Glomerular visceral epithelial cell (primary cell): Measurements from ENCODE around the gene FCHO1.

Experiments used
- DNase-seq: peaks from one replicate; pipeline ENCODE4 v3.0.0-alpha.2; 2016; ENCODE audit errors: extremely low spot score

FCHO1 gene

DNA sequence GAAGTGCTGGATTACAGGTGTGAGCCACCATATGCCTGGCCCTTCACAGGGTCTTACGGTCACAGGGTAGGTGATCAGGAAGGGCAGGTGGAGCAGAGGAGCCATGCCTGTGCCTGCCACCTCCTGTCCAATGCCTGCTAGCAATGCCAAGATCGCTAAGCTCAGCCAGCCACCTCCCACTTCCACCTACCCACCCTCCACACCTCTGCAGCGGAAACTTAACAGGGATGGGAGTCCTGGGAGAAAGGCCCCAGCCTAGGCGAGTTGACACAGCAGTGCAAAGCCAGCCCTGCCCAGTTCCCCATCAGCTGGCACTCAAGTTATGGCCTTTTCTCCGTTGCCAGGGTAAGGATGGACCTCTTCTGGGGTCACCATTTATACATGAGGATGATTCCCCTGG is 15.9 kb upstream of the FCHO1 start:
- DNase-seq = no peak

DNA sequence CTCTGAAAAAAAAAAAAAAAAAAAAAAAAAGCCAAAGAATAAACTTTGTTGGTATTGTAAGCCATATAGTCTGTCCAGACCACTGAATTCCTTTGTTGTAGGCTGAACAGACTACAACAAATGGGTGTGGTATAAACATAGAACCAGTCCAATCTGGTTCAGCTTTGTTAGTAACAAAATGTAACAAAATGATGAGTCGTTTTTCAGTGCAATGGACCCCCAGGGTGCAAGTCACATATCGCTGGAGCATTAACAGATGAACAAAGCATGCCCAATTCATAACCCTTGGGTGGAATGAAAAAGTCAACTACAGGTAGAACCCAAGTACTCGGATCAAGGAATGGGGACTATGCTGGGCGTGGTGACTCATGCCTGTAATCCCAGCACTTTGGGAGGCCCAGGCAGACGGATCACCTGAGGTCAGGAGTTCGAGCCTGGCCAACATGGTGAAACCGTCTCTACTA is 13.6 kb upstream of the FCHO1 start:
- no peak for DNase-seq

- DNase-seq = no peak
Measured at GRCh38 chr19:17739121-17739875, 12.0 kb upstream of the FCHO1 start.

- no peak for DNase-seq
Measured at GRCh38 chr19:17741456-17741855, 9.8 kb upstream of the FCHO1 start.

DNA sequence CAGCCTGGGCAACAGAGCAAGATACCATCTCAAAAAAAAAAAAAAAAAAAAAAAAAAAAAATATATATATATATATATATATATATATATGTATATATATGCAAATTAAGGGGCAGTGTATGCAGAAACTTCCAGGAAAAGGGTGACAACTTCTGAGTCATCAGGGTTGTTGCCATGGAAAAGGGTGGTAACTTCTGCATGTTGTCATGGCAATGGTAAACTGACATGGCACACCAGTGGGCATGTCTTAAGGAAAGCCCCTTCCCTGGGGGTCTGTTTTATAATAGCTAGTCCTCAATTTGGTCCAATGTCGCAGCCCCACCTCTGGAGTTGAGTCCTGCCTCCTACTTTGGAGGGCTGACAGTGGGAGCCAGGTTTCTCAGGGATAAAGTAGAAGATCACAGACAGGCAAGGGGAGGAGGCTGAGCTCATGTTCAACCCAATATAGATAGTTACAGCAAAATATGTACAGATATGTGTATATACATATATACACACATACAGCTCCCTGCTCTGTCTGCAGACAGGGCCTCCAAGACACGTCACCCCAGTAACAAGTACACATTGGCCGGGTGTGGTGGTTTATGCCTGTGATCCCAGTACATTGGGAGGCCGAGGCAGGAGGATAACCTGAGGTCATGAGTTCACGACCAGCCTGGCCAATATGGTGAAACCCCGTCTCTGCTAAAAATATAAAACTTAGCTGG is 7.2 kb upstream of the FCHO1 start:
- DNase-seq = peak; percentile 42

DNA sequence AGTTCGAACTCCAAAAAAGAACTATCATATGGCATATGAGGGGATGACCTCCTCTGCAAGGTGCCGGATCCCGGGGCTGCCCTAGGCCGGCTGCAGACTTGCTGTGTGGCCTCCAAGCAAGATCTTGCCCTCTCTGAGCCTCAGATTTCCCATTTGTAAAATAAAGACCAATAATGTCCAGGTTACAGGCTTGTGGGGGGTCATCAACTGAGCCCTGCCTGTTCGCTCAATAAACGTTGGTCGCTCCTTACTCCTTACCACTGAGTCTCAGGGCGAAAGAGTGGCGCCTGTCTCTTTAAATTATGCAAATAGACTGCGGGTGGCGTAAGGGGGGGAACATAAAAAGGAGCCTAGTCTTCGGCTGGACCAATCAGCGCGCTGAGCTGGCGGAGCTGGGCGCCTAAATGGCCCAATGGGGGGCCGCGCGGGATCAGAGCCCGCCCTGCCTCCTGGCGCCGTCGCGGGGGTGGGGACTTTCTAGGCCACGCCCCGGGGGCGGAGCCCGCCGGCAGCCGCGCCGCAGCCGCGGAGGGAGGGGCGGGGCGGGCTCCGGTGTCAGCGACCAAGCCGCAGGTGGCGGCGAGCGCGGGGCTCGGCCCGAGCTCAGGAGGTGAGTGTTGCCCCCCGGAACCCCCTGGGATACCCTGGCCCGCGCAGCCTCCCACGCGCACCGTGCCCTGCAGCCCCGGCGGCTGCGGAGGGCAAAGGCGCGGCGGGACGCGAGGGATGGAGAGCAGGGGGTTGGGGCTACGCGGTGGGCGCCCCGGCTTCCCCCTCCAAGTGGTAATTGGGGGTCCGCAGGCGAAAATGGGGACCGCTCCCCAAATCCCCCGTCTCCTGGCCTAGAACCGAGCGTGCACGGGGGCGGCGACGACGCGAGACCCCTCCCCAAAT is 3.8 kb upstream of the FCHO1 start:
- DNase-seq = peak; percentile 93

GRCh38 chr19:17748884-17749638 is 2.2 kb upstream of the FCHO1 start:
- DNase-seq = no peak

- DNase-seq = no peak
Measured at GRCh38 chr19:17749912-17750317, 1.4 kb upstream of the FCHO1 start.

- DNase-seq = no peak
Measured at GRCh38 chr19:17751912-17752273, 616 bp downstream of the FCHO1 start.

DNA sequence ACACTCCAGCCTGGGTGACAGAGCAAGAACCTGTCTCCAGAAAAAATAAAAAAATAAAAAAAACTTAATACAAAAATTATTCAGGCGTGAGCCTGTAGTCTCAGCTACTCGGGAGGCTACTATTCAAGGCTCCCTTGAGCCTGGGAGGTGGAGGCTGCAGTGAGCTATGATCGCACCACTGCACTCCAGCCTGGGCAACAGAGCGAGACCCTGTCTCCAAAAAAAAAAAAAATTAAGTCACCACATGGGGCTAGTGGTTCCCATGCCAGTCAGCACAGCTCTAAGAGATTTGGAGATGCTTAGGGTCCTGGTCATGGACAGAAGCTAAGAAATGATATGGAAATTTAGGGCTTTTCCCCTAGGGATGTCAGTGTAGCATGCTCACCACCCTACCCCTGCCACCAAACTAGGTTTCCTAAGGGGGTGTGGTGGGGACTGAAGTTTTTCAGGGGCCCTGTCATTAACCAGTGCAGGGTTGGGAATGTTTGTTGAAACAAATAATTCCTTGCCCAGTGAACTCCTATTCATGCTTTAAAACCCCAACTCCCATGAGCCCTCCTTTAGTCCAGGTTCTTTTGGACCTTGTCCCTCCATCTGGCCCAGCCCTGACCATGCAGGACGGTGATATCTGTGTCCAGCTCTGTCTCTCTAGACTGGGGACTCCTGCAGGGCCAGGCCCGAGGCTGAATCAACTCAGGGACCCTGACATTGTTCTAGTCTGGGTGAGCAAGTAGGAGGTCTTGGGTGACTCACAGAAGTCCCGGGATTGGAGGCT is 1.8 kb downstream of the FCHO1 start:
- no peak for DNase-seq

GRCh38 chr19:17753976-17754375 is 2.7 kb downstream of the FCHO1 start:
- DNase-seq = no peak

GRCh38 chr19:17754634-17755442 is 3.6 kb downstream of the FCHO1 start:
- DNase-seq = no peak

DNA sequence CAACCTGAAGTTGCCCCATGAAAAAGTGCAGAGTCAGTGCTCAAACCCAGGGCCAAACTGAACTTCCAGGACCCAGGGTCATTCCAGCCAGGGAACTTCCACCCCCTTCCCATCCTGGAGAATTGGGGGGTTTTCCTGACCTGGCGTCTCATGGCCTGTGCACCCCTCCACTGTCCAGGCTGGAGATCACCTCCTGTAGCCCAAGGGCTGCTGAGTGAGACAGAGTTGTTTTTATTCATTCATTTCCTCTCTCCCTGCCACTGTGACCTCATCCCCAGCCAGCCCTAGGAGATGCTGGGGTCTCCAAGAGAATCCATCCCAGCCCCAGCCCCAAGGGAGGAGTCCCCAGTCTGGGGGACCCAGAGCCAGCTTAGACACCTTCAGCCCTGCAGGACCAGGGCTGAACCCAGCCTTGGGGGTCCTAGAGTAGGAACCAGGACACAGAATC is 4.2 kb downstream of the FCHO1 start:
- no peak for DNase-seq

GRCh38 chr19:17755977-17756670 is 4.8 kb downstream of the FCHO1 start:
- DNase-seq = peak; percentile 41

- DNase-seq = peak; percentile 73
Measured at GRCh38 chr19:17757125-17757524, 5.8 kb downstream of the FCHO1 start.

DNA sequence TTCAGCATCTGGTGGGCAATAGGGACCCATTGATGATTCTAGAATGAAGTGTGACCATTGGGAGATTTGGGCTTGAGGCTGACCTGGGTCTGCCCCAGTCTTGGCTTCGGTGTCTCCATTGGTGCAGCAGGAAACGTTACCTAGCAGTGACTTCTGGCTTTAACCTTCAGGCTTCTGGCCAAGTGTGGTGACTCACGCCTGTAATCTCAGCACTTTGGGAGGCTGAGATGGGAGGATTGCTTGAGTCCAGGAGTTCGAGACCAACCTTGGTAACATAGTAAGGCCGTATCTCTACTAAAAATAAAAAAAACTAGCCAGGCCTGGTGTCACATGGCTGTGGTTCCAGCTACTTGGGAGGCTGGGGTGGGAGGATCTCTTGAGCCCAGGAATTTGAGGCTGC is 7.2 kb downstream of the FCHO1 start:
- DNase-seq = no peak

GRCh38 chr19:17761148-17761547 is 9.9 kb downstream of the FCHO1 start:
- no peak for DNase-seq

DNA sequence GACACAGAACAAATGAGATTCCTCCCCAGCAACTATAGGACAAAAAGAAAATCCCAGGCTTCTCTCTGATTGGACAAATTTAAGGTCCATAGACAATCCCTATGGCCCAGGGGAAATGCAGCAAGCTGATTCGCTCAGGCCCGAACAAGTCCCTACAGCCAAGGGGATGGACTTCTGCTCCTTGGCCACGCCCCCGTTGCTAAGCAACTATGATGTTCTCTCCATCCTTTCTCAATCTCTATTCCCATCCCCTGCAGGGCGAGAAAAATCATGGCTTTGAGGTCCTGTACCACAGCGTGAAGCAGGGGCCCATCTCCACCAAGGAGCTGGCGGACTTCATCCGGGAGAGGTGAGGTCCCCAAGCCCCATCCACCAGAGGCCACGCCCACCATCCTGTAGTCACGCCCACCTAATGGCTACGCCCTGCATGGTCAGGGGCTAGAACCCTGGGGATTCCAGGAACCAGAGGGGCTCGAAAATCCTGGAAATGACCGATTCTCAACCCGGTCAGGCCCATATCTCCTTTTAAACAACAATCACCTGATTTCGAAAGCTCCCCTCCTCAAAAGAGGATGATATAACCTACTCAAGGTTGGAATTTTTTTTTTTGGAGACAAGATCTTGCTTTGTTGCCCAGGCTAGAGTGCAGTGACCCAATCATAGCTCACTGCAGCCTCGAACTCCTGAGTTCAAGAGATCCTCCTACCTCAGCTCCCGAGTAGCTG is 11.4 kb downstream of the FCHO1 start:
- DNase-seq = peak; percentile 39

DNA sequence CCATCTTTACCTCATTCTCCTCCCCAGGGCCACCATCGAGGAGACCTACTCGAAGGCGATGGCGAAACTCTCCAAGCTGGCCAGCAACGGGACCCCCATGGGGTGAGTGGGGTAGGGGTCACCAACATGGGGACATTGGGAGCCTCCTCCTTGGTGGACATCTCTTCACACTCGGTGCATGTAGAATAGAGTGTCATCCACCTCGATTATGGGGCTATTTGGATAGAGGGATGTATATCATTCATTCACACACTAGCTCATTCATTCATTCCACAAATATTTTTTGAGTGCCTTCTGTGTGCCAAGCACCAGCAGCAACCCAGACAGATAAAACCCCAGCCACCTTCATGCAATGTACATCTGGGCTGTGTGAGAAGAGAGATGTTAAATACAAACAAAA is 13.1 kb downstream of the FCHO1 start:
- no peak for DNase-seq
